NOMO-1 (cell line): ENCODE results near the gene SAA2.
A peak's percentile ranks its signal among the peaks of the same experiment; 100 is the strongest.
"Not testable (repeated sequence)": the region's sequence is repeated elsewhere in the genome, so short reads cannot be mapped to it uniquely, and the experiment has no call there.

Experiments
- DNase-seq, 2 experiments: peaks; one replicate each; lab custom pipeline; 2025; ENCODE audit not compliant: unreplicated experiment in 2 of 2; lab: John Stamatoyannopoulos, UW

SAA2 gene

GRCh38 chr11:18248561-18248960 is at the start of gene SAA2:
SAA2 (minus strand) TSS chr11:18248668; CDS start chr11:18248011, 657 bp downstream.
- no peak for DNase-seq

GRCh38 chr11:18295316-18295715 is 46.8 kb upstream of the SAA2 start:
- DNase-seq = no peak

GRCh38 chr11:18294862-18295261 is 46.4 kb upstream of the SAA2 start:
- DNase-seq = no peak

GRCh38 chr11:18288911-18289310 is 40.4 kb upstream of the SAA2 start:
- DNase-seq = no peak

GRCh38 chr11:18285841-18286240 is 37.4 kb upstream of the SAA2 start:
- no peak for DNase-seq

- no peak for DNase-seq
Observed at GRCh38 chr11:18282626-18283025, 34.2 kb upstream of the SAA2 start.

GRCh38 chr11:18280438-18281045 is 32.1 kb upstream of the SAA2 start:
- DNase-seq = peak; percentile 25 to 75

GRCh38 chr11:18277565-18278271 is 29.2 kb upstream of the SAA2 start:
- DNase-seq = peak; percentile 76 to 92

- no peak for DNase-seq
Observed at GRCh38 chr11:18271206-18271605, 22.7 kb upstream of the SAA2 start.

GRCh38 chr11:18270102-18270501 is 21.6 kb upstream of the SAA2 start:
- DNase-seq = no peak

GRCh38 chr11:18269252-18269651 is 20.8 kb upstream of the SAA2 start:
- not testable (repeated sequence) for DNase-seq

GRCh38 chr11:18267335-18268133 is 19.1 kb upstream of the SAA2 start:
- not testable (repeated sequence) for DNase-seq

GRCh38 chr11:18265949-18266348 is 17.5 kb upstream of the SAA2 start, which contains the start of gene SAA1:
SAA1 (plus strand) TSS chr11:18266264; CDS start chr11:18266888, 624 bp downstream.
- no peak for DNase-seq

GRCh38 chr11:18264677-18265555 is 16.4 kb upstream of the SAA2 start:
- no peak for DNase-seq

- no peak for DNase-seq
Observed at GRCh38 chr11:18264035-18264434, 15.6 kb upstream of the SAA2 start.

GRCh38 chr11:18262681-18263350 is 14.3 kb upstream of the SAA2 start:
- not testable (repeated sequence) for DNase-seq

- DNase-seq = no peak
Observed at GRCh38 chr11:18261721-18262120, 13.3 kb upstream of the SAA2 start.

- no peak for DNase-seq
Observed at GRCh38 chr11:18259259-18259658, 10.8 kb upstream of the SAA2 start.

GRCh38 chr11:18254781-18255361 is 6.4 kb upstream of the SAA2 start:
- DNase-seq = no peak
